ENCODE measurements around the gene LAIR1.

LAIR1 gene

DNA sequence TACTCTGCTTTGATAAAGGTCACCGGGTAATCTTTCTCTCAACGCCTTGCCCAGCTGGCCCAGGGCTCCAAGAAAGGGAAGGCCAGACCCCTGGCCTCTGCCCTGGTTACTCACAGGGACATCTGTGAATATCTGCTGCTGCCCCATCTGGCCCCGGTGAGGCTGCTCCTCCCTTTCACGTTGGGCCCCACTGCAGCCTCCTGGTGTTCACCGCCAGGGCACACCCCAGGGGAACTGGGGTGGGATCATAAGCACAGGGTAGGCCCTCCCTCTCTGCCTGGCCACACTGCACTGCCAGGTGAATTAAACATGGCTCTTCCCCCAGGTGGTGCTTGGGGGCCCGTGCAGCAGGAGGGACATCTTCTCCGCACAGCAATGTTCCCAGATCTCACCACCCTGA is 12.7 kb downstream of the LAIR1 start:
- CTCF ChIA-PET, result no interaction called here
- Histone ChIP-seq H3K4me1 (ENCODE audit: control insufficient read depth, insufficient read depth, low read length) (no peaks in the 10 kb centered on the region), H3K4me3 (ENCODE audit: low read depth, low read length) (no peak overlapping the region), H3K9me3 (ENCODE audit: control insufficient read depth, insufficient read depth, low read depth, low read length) (no peaks in the 10 kb centered on the region), H3K27ac (ENCODE audit: extremely low read depth, low read depth, low read length) (no peak overlapping the region), H3K36me3 (ENCODE audit: control insufficient read depth in 2 of 2, insufficient read depth in 1 of 2, low read length in 2 of 2) (no peaks in the 10 kb centered on the region)
- TF ChIP-seq ZNF677 (tag by site-specific recombination; IDR thresholded peaks at IDR 0.05) (no peak), ZNF660 (tag by site-specific recombination; IDR thresholded peaks at IDR 0.05) (no peak), ZNF600 (tag by site-specific recombination; IDR thresholded peaks at IDR 0.05) (no peak), ZBTB7A (tag by site-specific recombination; IDR thresholded peaks at IDR 0.05; ENCODE audit: low read depth) (no peak), REPIN1 (tag by site-specific recombination; IDR thresholded peaks at IDR 0.05; ENCODE audit: low read depth) (no peak), ZNF571 (tag by site-specific recombination; IDR thresholded peaks at IDR 0.05) (no peak), RBAK (tag by site-specific recombination; IDR thresholded peaks at IDR 0.05) (no peak), IKZF3 (tag by site-specific recombination; IDR thresholded peaks at IDR 0.05) (no peak), ZBTB17 (tag by site-specific recombination; IDR thresholded peaks at IDR 0.05) (no peak), ZNF19 (tag by site-specific recombination; IDR thresholded peaks at IDR 0.05; ENCODE audit: low read depth) (no peak), OSR2 (tag by site-specific recombination; IDR thresholded peaks at IDR 0.05) (no peak), ZSCAN23 (tag by site-specific recombination; IDR thresholded peaks at IDR 0.05) (no peak), ZNF266 (tag by site-specific recombination; IDR thresholded peaks at IDR 0.05; ENCODE audit: low read depth) (no peak), MZF1 (tag by site-specific recombination; IDR thresholded peaks at IDR 0.05; ENCODE audit: borderline replicate concordance) (no peak), FEZF1 (tag by site-specific recombination; IDR thresholded peaks at IDR 0.05) (no peak), ZNF433 (tag by site-specific recombination; IDR thresholded peaks at IDR 0.05; ENCODE audit: low read depth) (no peak)
- TF ChIP-seq, protein P1, sequence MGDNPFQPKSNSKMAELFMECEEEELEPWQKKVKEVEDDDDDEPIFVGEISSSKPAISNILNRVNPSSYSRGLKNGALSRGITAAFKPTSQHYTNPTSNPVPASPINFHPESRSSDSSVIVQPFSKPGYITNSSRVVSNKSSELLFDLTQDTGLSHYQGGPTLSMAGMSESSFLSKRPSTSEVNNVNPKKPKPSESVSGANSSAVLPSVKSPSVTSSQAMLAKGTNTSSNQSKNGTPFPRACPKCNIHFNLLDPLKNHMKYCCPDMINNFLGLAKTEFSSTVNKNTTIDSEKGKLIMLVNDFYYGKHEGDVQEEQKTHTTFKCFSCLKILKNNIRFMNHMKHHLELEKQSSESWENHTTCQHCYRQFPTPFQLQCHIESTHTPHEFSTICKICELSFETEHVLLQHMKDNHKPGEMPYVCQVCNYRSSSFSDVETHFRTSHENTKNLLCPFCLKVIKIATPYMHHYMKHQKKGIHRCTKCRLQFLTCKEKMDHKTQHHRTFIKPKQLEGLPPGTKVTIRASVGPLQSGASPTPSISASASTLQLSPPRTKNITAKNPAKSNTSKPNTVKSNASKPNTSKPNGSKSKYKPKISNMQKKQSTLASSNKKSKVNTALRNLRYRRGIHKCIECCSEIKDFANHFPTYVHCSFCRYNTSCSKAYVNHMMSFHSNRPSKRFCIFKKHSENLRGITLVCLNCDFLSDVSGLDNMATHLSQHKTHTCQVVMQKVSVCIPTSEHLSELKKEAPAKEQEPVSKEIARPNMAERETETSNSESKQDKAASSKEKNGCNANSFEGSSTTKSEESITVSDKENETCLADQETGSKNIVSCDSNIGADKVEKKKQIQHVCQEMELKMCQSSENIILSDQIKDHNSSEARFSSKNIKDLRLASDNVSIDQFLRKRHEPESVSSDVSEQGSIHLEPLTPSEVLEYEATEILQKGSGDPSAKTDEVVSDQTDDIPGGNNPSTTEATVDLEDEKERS (tag by site-specific recombination; IDR thresholded peaks at IDR 0.05), result no peak
- TF ChIP-seq, protein P2, sequence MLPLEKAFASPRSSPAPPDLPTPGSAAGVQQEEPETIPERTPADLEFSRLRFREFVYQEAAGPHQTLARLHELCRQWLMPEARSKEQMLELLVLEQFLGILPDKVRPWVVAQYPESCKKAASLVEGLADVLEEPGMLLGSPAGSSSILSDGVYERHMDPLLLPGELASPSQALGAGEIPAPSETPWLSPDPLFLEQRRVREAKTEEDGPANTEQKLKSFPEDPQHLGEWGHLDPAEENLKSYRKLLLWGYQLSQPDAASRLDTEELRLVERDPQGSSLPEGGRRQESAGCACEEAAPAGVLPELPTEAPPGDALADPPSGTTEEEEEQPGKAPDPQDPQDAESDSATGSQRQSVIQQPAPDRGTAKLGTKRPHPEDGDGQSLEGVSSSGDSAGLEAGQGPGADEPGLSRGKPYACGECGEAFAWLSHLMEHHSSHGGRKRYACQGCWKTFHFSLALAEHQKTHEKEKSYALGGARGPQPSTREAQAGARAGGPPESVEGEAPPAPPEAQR (tag by site-specific recombination; IDR thresholded peaks at IDR 0.05), result no peak
- TF ChIP-seq, protein P3, sequence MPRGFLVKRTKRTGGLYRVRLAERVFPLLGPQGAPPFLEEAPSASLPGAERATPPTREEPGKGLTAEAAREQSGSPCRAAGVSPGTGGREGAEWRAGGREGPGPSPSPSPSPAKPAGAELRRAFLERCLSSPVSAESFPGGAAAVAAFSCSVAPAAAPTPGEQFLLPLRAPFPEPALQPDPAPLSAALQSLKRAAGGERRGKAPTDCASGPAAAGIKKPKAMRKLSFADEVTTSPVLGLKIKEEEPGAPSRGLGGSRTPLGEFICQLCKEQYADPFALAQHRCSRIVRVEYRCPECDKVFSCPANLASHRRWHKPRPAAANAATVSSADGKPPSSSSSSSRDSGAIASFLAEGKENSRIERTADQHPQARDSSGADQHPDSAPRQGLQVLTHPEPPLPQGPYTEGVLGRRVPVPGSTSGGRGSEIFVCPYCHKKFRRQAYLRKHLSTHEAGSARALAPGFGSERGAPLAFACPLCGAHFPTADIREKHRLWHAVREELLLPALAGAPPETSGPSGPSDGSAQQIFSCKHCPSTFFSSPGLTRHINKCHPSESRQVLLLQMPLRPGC (tag by site-specific recombination; IDR thresholded peaks at IDR 0.05), result no peak
- TF ChIP-seq, protein P4, sequence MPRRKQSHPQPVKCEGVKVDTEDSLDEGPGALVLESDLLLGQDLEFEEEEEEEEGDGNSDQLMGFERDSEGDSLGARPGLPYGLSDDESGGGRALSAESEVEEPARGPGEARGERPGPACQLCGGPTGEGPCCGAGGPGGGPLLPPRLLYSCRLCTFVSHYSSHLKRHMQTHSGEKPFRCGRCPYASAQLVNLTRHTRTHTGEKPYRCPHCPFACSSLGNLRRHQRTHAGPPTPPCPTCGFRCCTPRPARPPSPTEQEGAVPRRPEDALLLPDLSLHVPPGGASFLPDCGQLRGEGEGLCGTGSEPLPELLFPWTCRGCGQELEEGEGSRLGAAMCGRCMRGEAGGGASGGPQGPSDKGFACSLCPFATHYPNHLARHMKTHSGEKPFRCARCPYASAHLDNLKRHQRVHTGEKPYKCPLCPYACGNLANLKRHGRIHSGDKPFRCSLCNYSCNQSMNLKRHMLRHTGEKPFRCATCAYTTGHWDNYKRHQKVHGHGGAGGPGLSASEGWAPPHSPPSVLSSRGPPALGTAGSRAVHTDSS (tag by site-specific recombination; IDR thresholded peaks at IDR 0.05), result no peak
- POLR2A ChIA-PET, result no interaction called here
